H1 (cell line): ENCODE results near the gene USHBP1. TPM values are rescaled to one million over a fixed set of nuclear protein-coding genes. Genes with fewer than 3 reads are reported as not detected.

ENCODE experiments used
- CTCF ChIA-PET: fragments of 300-600 bp; sonication (Branson Sonifier 250); formaldehyde crosslinking; loops from one replicate; lab custom pipeline; 2021; ENCODE audit not compliant: partially characterized antibody; lab: Charles Lee
- POLR2A ChIA-PET: fragments of 300-600 bp; sonication (Branson Sonifier 250); formaldehyde crosslinking; loops from one replicate; lab custom pipeline; 2021; ENCODE audit warnings: inconsistent platforms; ENCODE audit not compliant: partially characterized antibody; lab: Charles Lee
- DNase-seq, 2 experiments: peaks; one replicate each; pipeline versions ENCODE4 v3.0.0 to v3.0.0-alpha.2; 2010 to 2022; ENCODE audit warnings: low spot score in 2 of 2, low read depth in 1 of 2, mixed read lengths in 1 of 2
- FAIRE-seq: peaks from 2 replicates; lab custom pipeline; 2011; peaks lifted over from hg19 to GRCh38; lab: Jason Lieb, UNC
- H2AFZ ChIP-seq: 2 replicates; pipeline ENCODE4 v1.8.1; 2012; ENCODE audit warnings: low read length, inconsistent platforms
- H2AK5ac ChIP-seq: 2 replicates; pipeline ENCODE4 v1.6.1; 2013; ENCODE audit warnings: low read depth, low read length
- H2BK120ac ChIP-seq: replicated peaks from 2 replicates; pipeline ENCODE3; 2013; ENCODE audit warnings: low read depth, low read length, inconsistent platforms
- H2BK12ac ChIP-seq: 2 replicates; pipeline ENCODE4 v1.6.1; 2013; ENCODE audit warnings: low read depth, low read length
- H2BK15ac ChIP-seq: 2 replicates; pipeline ENCODE4 v1.6.1; 2013; ENCODE audit warnings: low read length
- H2BK20ac ChIP-seq: 2 replicates; pipeline ENCODE4 v1.6.1; 2013; ENCODE audit warnings: low read length
- H2BK5ac ChIP-seq: 2 replicates; pipeline ENCODE4 v1.6.1; 2013; ENCODE audit warnings: low read depth, low read length
- H3K14ac ChIP-seq: 2 replicates; pipeline ENCODE4 v1.6.1; 2013; ENCODE audit warnings: inconsistent platforms; ENCODE audit not compliant: insufficient read length
- H3K18ac ChIP-seq: 2 replicates; pipeline ENCODE4 v1.6.1; 2013; ENCODE audit warnings: low read length; ENCODE audit errors: extremely low read depth
- H3K23ac ChIP-seq: 2 replicates; pipeline ENCODE4 v1.6.1; 2013; ENCODE audit warnings: inconsistent platforms; ENCODE audit not compliant: insufficient read length
- H3K23me2 ChIP-seq: 2 replicates; pipeline ENCODE4 v1.6.1; 2013; ENCODE audit warnings: low read depth, low read length
- H3K27ac ChIP-seq: 2 replicates; pipeline ENCODE4 v1.6.1; 2011; ENCODE audit warnings: low read depth, low read length, inconsistent platforms
- H3K27me3 ChIP-seq, 4 experiments: replicated peaks in 1 of 4; 1 replicate in 1 of 4; 2 replicates in 3 of 4; pipeline versions ENCODE4 v1.6.1 to v1.8.1; 2011 to 2013; ENCODE audit warnings: low read length in 3 of 4, mild to moderate bottlenecking in 3 of 4, inconsistent platforms in 2 of 4, mixed read lengths in 2 of 4, moderate library complexity in 1 of 4; ENCODE audit not compliant: control insufficient read depth in 3 of 4, insufficient read depth in 3 of 4; ENCODE audit errors: extremely low read depth in 1 of 4
- H3K36me3 ChIP-seq, 4 experiments: 2 replicates each; pipeline versions ENCODE4 v1.6.1 to v1.8.1; 2011 to 2013; ENCODE audit warnings: mild to moderate bottlenecking in 4 of 4, low read length in 3 of 4, moderate library complexity in 2 of 4, control low read depth in 1 of 4, inconsistent platforms in 1 of 4; ENCODE audit not compliant: insufficient read depth in 4 of 4, control insufficient read depth in 2 of 4
- H3K4ac ChIP-seq: replicated peaks from 2 replicates; pipeline ENCODE3; 2013; ENCODE audit warnings: low read length, low read depth, mixed read lengths, inconsistent platforms; ENCODE audit not compliant: insufficient read length
- H3K4me1 ChIP-seq, 4 experiments: replicated peaks in 1 of 4; 1 replicate in 1 of 4; 2 replicates in 3 of 4; pipeline versions ENCODE4 v1.6.1 to v1.8.1; 2011 to 2013; ENCODE audit warnings: low read length in 3 of 4, inconsistent platforms in 2 of 4, mixed read lengths in 1 of 4; ENCODE audit not compliant: insufficient read depth in 4 of 4, control insufficient read depth in 3 of 4
- H3K4me2 ChIP-seq, 2 experiments: 2 replicates each; pipeline versions ENCODE4 v1.6.1 to v1.8.1; 2011 to 2013; ENCODE audit warnings: low read depth in 2 of 2, low read length in 2 of 2, control low read depth in 1 of 2, inconsistent platforms in 1 of 2, mild to moderate bottlenecking in 1 of 2; ENCODE audit not compliant: insufficient read depth in 1 of 2
- H3K4me3 ChIP-seq, 4 experiments: fragments of 200-600, 300-600 bp in 1 of 4; sonication (generic), shearing (Covaris generic), sonication (Bioruptor Twin) in 1 of 4; 2 replicates each; pipeline versions ENCODE4 v1.5.1 to v1.8.1; 2011 to 2016; ENCODE audit warnings: low read length in 4 of 4, low read depth in 3 of 4, control low read depth in 2 of 4, inconsistent platforms in 2 of 4, mild to moderate bottlenecking in 2 of 4, mixed read lengths in 1 of 4, moderate library complexity in 1 of 4; ENCODE audit not compliant: insufficient read depth in 2 of 4; ENCODE audit errors: extremely low read depth in 1 of 4
- H3K56ac ChIP-seq: replicated peaks from 2 replicates; pipeline ENCODE3; 2013; ENCODE audit warnings: low read depth, mild to moderate bottlenecking, mixed read lengths, low read length, inconsistent platforms; ENCODE audit not compliant: insufficient read length
- H3K79me1 ChIP-seq: 2 replicates; pipeline ENCODE4 v1.6.1; 2013; ENCODE audit warnings: low read depth, low read length, control low read depth
- H3K79me2 ChIP-seq, 2 experiments: 2 replicates each; pipeline versions ENCODE4 v1.6.1 to v1.8.1; 2012 to 2013; ENCODE audit warnings: low read length in 2 of 2, mild to moderate bottlenecking in 2 of 2, inconsistent platforms in 1 of 2; ENCODE audit not compliant: insufficient read depth in 2 of 2, control insufficient read depth in 1 of 2
- H3K9ac ChIP-seq, 4 experiments: replicated peaks in 1 of 4; 1 replicate in 1 of 4; 2 replicates in 3 of 4; pipeline versions ENCODE4 v1.6.1 to v1.8.1; 2011 to 2013; ENCODE audit warnings: low read depth in 3 of 4, low read length in 3 of 4, control low read depth in 2 of 4, mild to moderate bottlenecking in 2 of 4, moderate library complexity in 2 of 4, inconsistent platforms in 1 of 4; ENCODE audit errors: extremely low read depth in 1 of 4
- H3K9me3 ChIP-seq, 2 experiments: 2 replicates each; pipeline versions ENCODE4 v1.6.1 to v1.8.1; 2012 to 2013; ENCODE audit warnings: mild to moderate bottlenecking in 2 of 2, moderate library complexity in 2 of 2, control low read depth in 1 of 2, inconsistent platforms in 1 of 2, low read depth in 1 of 2, low read length in 1 of 2, mixed read lengths in 1 of 2; ENCODE audit not compliant: insufficient read depth in 2 of 2
- H4K20me1 ChIP-seq, 2 experiments: replicated peaks in 1 of 2; 2 replicates each; pipeline versions ENCODE3 to v1.8.1; 2011 to 2013; ENCODE audit warnings: inconsistent platforms in 2 of 2, low read length in 2 of 2, mild to moderate bottlenecking in 1 of 2; ENCODE audit not compliant: insufficient read depth in 2 of 2, control insufficient read depth in 1 of 2
- H4K5ac ChIP-seq: 2 replicates; pipeline ENCODE4 v1.6.1; 2013; ENCODE audit warnings: low read length, low read depth, mixed read lengths, inconsistent platforms; ENCODE audit not compliant: insufficient read length
- H4K8ac ChIP-seq: 2 replicates; pipeline ENCODE4 v1.8.0; 2013; ENCODE audit warnings: mild to moderate bottlenecking, moderate library complexity, low read length, inconsistent platforms; ENCODE audit not compliant: insufficient read depth; ENCODE audit errors: extremely low read depth
- H4K91ac ChIP-seq: replicated peaks from 2 replicates; pipeline ENCODE3; 2013; ENCODE audit warnings: low read length, mixed read lengths, inconsistent platforms; ENCODE audit not compliant: insufficient read length
- CHD2 ChIP-seq: IDR thresholded peaks from 2 replicates; pipeline ENCODE4 v1.6.1; 2012; ENCODE audit warnings: low read length, improper control_type of control experiment
- SIRT6 ChIP-seq: IDR thresholded peaks from one replicate; pipeline ENCODE4 v1.7.1; 2012; ENCODE audit warnings: low read length, inconsistent platforms
- SP1 ChIP-seq: IDR thresholded peaks from 2 replicates; pipeline ENCODE4 v1.6.1; 2011; ENCODE audit warnings: low read depth, low read length
- SP2 ChIP-seq: IDR thresholded peaks from 2 replicates; pipeline ENCODE4 v1.6.1; 2012; ENCODE audit warnings: mild to moderate bottlenecking, low read length, inconsistent platforms
- TCF12 ChIP-seq: IDR thresholded peaks from 2 replicates; pipeline ENCODE4 v1.6.1; 2011; ENCODE audit warnings: low read depth, mild to moderate bottlenecking, low read length
- WGBS, 2 experiments: shearing (Covaris generic) in 1 of 2; methylation state at CpG; one replicate each; pipeline versions ENCODE4 v1.1.6 to v1.1.7; 2013 to 2015; ENCODE audit warnings: low lambda C conversion rate in 2 of 2, mixed read lengths in 2 of 2, inconsistent platforms in 1 of 2, low coverage in 1 of 2, missing lambda C conversion rate in 1 of 2; ENCODE audit not compliant: insufficient replicate concordance in 2 of 2, insufficient coverage in 1 of 2, insufficient read length in 1 of 2; ENCODE audit errors: extremely low coverage in 1 of 2, missing lambda C conversion rate in 1 of 2; 5-methylcytosine and 5-hydroxymethylcytosine counted together
- polyA plus RNA-seq, 7 experiments: library from polyadenylated mRNA; depleted of rRNA in 3 of 7; stranded (reverse) in 5 of 7; unstranded in 2 of 7; fragments of >200 nt in 5 of 7; fragments of 200-250 nt in 2 of 7; gene quantifications; 1 replicate in 5 of 7; 2 replicates in 1 of 7; 4 replicates in 1 of 7; pipeline versions ENCODE4 v1.2.1 to v1.2.3, GENCODE V29; 2011 to 2013; ENCODE audit warnings: missing spikeins in 2 of 7, mixed read lengths in 2 of 7
- total RNA-seq: library from RNA; stranded (reverse); fragmentation: NEBNext Ultra II Directional; extraction: Animal tissue kit (Norgen Biotek cat#: 25700); gene quantifications from 2 replicates; pipeline ENCODE4 v1.2.1, GENCODE V29; 2021

The USHBP1 gene
- total and polyA plus RNA-seq, 2 of the 8 experiments (the other 6 are each of a cell fraction or from before 2014, with no cell fraction given) = 5.0 to 7.5 TPM

- peak overlapping the region; percentile 89 for H4K8ac ChIP-seq
- no peaks in the 10 kb centered on the region for H3K27me3 ChIP-seq
- peaks cover 0 to 4% of the 10 kb centered on the region in 2 experiments for H4K20me1 ChIP-seq
- H2BK12ac ChIP-seq = no peak overlapping the region
- no peak overlapping the region for H3K9ac ChIP-seq
- H2BK20ac ChIP-seq = no peak overlapping the region
- no peak overlapping the region for H3K4ac ChIP-seq
- no peak overlapping the region for H3K14ac ChIP-seq
- H2AFZ ChIP-seq = peak overlapping the region; percentile 43; the same call in 1 of the 2 replicates
- no peak overlapping the region for H2BK5ac ChIP-seq
- 22% methylated on average over 18 of the region's 22 CpGs; no CpG with 5 or more reads in 1 of the 2 experiments for WGBS, 2 experiments
- no peak overlapping the region for H4K5ac ChIP-seq
- H3K18ac ChIP-seq = no peak overlapping the region; the same call in 1 of the 2 replicates
- H3K4me3 ChIP-seq = no peak overlapping the region
- H3K79me2 ChIP-seq = peaks cover 0 to 6% of the 10 kb centered on the region in 2 experiments; a peak in 1 of 4 replicates
- TF ChIP-seq SP1 (peak; percentile 93), CHD2 (peak; percentile 82), TCF12 (no peak), SIRT6 (no peak), SP2 (peak; percentile 64)
- 0 out of 2 replicates have a peak overlapping the region, but pooled peaks have one; percentile 88 for H2BK15ac ChIP-seq
- H4K91ac ChIP-seq = no peak overlapping the region
- no peak overlapping the region for H2BK120ac ChIP-seq
- H3K27ac ChIP-seq = no peak overlapping the region
- H3K9me3 ChIP-seq = peaks cover 0 to 6% of the 10 kb centered on the region in 2 experiments; a peak in 1 of 4 replicates
- CTCF ChIA-PET = interaction anchor here (0.6 to 2.5 kb wide), 4 partner anchors 8 to 28 kb away, joined by 3 to 11 read pairs (median 4); partner anchors contain the start of gene ANKLE1
- no peak overlapping the region for H2AK5ac ChIP-seq
- H3K56ac ChIP-seq = no peak overlapping the region
- peaks cover 5% of the 10 kb centered on the region; the same call in 1 of the 2 replicates for H3K23me2 ChIP-seq
- peaks cover 0 to 4% (median 4%) of the 10 kb centered on the region in 4 experiments; a peak in 5 of 7 replicates for H3K4me1 ChIP-seq
- FAIRE-seq = peak; percentile 48
- H3K4me2 ChIP-seq = peak overlapping the region; percentile 20 to 53; a peak in 2 of 4 replicates
- POLR2A ChIA-PET = interaction anchor here (0.5 to 4.8 kb wide), 7 partner anchors 9 to 61 kb away, joined by 3 to 67 read pairs (median 4); partner anchors contain the start of genes ABHD8, ANKLE1, DDA1 and GTPBP3
- H3K23ac ChIP-seq = no peak overlapping the region
- peaks cover 5% of the 10 kb centered on the region for H3K79me1 ChIP-seq
- peak in 1 of 2 experiments; percentile 92 for DNase-seq
- H3K36me3 ChIP-seq = 0 out of 8 replicates have a peak, but pooled peaks cover 0 to 3% (median 0%) of the 10 kb centered on the region in 4 experiments
Measured at GRCh38 chr19:17289489-17289888, 24.9 kb upstream of the USHBP1 start.
